ENCODE results near the gene SLC6A13.

SLC6A13 gene

GRCh38 chr12:177980-178828 lies 84.4 kb downstream of the SLC6A13 start:
- DNase-seq (ENCODE audit: low read depth) = no peak

GRCh38 chr12:177336-177979 lies 85.2 kb downstream of the SLC6A13 start:
- no peak for DNase-seq (ENCODE audit: low read depth)

- no peak for DNase-seq (ENCODE audit: low read depth)
Observed at GRCh38 chr12:176321-177181, 86.1 kb downstream of the SLC6A13 start.

- DNase-seq (ENCODE audit: low read depth) = no peak
Observed at GRCh38 chr12:175759-176158, 86.9 kb downstream of the SLC6A13 start.

- DNase-seq (ENCODE audit: low read depth) = no peak
Observed at GRCh38 chr12:175250-175649, 87.4 kb downstream of the SLC6A13 start.

GRCh38 chr12:174596-174995 lies 88.0 kb downstream of the SLC6A13 start:
- no peak for DNase-seq (ENCODE audit: low read depth)

- no peak for DNase-seq (ENCODE audit: low read depth)
Observed at GRCh38 chr12:174124-174523, 88.5 kb downstream of the SLC6A13 start.

GRCh38 chr12:172732-173161 lies 89.9 kb downstream of the SLC6A13 start:
- no peak for DNase-seq (ENCODE audit: low read depth)

GRCh38 chr12:171743-172676 lies 90.6 kb downstream of the SLC6A13 start:
- no peak for DNase-seq (ENCODE audit: low read depth)

- DNase-seq (ENCODE audit: low read depth) = no peak
Observed at GRCh38 chr12:171276-171675, 91.4 kb downstream of the SLC6A13 start.
